WTC11 (cell line): Measurements from ENCODE around the gene SETD1A. TPM values are rescaled to one million over a fixed set of nuclear protein-coding genes. Genes with fewer than 3 reads are reported as not detected.

Experiments
- ATAC-seq: fragments of 200-7000 bp; cut with Tn5 transposase; 2 replicates; pipeline ENCODE4 v1.10.0; 2021; ENCODE audit warnings: mild to moderate bottlenecking, moderate library complexity
- CTCF ChIA-PET: fragments of 300-600 bp; sonication (Branson Sonifier 250); formaldehyde crosslinking; loops from one replicate; lab custom pipeline; 2021; ENCODE audit warnings: antibody characterized with exemption; lab: Charles Lee
- POLR2A ChIA-PET: fragments of 350-600 bp; sonication (Branson Sonifier 250); formaldehyde crosslinking; loops from one replicate; lab custom pipeline; 2021; ENCODE audit warnings: antibody characterized with exemption; lab: Charles Lee
- DNase-seq: peaks from one replicate; pipeline ENCODE4 v3.0.0; 2021; ENCODE audit warnings: low spot score
- H3K27ac Mint-ChIP-seq: 2 replicates; pipeline ENCODE4 v1.8.0; 2021; ENCODE audit warnings: mixed read lengths
- H3K27me3 Mint-ChIP-seq: 2 replicates; pipeline ENCODE4 v1.8.0; 2021; ENCODE audit warnings: low read depth, mild to moderate bottlenecking, moderate library complexity, mixed read lengths
- H3K36me3 Mint-ChIP-seq: 2 replicates; pipeline ENCODE4 v1.8.0; 2021; ENCODE audit warnings: mixed read lengths
- H3K4me1 Mint-ChIP-seq: 2 replicates; pipeline ENCODE4 v1.8.0; 2022; ENCODE audit warnings: mixed read lengths
- H3K4me3 Mint-ChIP-seq: 2 replicates; pipeline ENCODE4 v1.8.0; 2021; ENCODE audit warnings: mild to moderate bottlenecking, moderate library complexity, mixed read lengths
- H3K9me3 Mint-ChIP-seq: 2 replicates; pipeline ENCODE4 v1.8.0; 2021; ENCODE audit warnings: mixed read lengths
- EMX1 ChIP-seq: fragments of 250-450 bp; sonication (Bioruptor Pico); IDR thresholded peaks from 2 replicates; pipeline ENCODE4 v1.8.0; 2021; ENCODE audit warnings: mild to moderate bottlenecking
- FOXK1 ChIP-seq: sonication (generic); formaldehyde crosslinking; IDR thresholded peaks from 2 replicates; pipeline ENCODE4 v1.8.0; 2022; ENCODE audit warnings: mild to moderate bottlenecking, moderate library complexity, missing genetic modification reagents
- HMGA2 ChIP-seq: fragments of 250-450 bp; sonication (Bioruptor Pico); IDR thresholded peaks from 2 replicates; pipeline ENCODE4 v1.4.0; 2021; ENCODE audit warnings: mild to moderate bottlenecking, moderate library complexity
- NFYB ChIP-seq: sonication (generic); formaldehyde crosslinking; conservative IDR thresholded peaks from 2 replicates; pipeline ENCODE4 v1.8.0; 2022; ENCODE audit warnings: low read depth, missing genetic modification reagents
- SP1 ChIP-seq: sonication (generic); formaldehyde crosslinking; conservative IDR thresholded peaks from 2 replicates; pipeline ENCODE4 v1.8.1; 2022; ENCODE audit warnings: missing genetic modification reagents
- ZNF396 ChIP-seq: fragments of 250-450 bp; sonication (Bioruptor Pico); IDR thresholded peaks from 2 replicates; pipeline ENCODE4 v1.8.0; 2021; ENCODE audit warnings: mild to moderate bottlenecking, moderate library complexity, borderline replicate concordance
- total RNA-seq: library from RNA; stranded (reverse); gene quantifications from 3 replicates; pipeline ENCODE4 v1.2.3, GENCODE V29; 2021
- TF ChIP-seq, protein P1 (sequence below): sonication (generic); formaldehyde crosslinking; IDR thresholded peaks from 2 replicates; pipeline ENCODE4 v1.8.0; 2023; ENCODE audit warnings: missing genetic modification reagents, mild to moderate bottlenecking, borderline replicate concordance
- TF ChIP-seq, protein P2 (sequence below): sonication (generic); formaldehyde crosslinking; IDR thresholded peaks from 2 replicates; pipeline ENCODE4 v1.8.0; 2022; ENCODE audit warnings: mild to moderate bottlenecking, missing genetic modification reagents
- TF ChIP-seq, protein P3 (sequence below): sonication (generic); formaldehyde crosslinking; conservative IDR thresholded peaks from 2 replicates; pipeline ENCODE4 v1.8.1; 2023; ENCODE audit warnings: mild to moderate bottlenecking, low read depth, missing genetic modification reagents, moderate library complexity
- TF ChIP-seq, protein P4 (sequence below): sonication (generic); formaldehyde crosslinking; IDR thresholded peaks from 2 replicates; pipeline ENCODE4 v1.8.0; 2022; ENCODE audit warnings: missing genetic modification reagents
- TF ChIP-seq, protein P5 (sequence below): sonication (generic); formaldehyde crosslinking; IDR thresholded peaks from 2 replicates; pipeline ENCODE4 v1.8.0; 2022; ENCODE audit warnings: mild to moderate bottlenecking, missing genetic modification reagents

SETD1A gene
- total RNA-seq, 1 experiment from 2014 or later = 31.1 TPM

DNA sequence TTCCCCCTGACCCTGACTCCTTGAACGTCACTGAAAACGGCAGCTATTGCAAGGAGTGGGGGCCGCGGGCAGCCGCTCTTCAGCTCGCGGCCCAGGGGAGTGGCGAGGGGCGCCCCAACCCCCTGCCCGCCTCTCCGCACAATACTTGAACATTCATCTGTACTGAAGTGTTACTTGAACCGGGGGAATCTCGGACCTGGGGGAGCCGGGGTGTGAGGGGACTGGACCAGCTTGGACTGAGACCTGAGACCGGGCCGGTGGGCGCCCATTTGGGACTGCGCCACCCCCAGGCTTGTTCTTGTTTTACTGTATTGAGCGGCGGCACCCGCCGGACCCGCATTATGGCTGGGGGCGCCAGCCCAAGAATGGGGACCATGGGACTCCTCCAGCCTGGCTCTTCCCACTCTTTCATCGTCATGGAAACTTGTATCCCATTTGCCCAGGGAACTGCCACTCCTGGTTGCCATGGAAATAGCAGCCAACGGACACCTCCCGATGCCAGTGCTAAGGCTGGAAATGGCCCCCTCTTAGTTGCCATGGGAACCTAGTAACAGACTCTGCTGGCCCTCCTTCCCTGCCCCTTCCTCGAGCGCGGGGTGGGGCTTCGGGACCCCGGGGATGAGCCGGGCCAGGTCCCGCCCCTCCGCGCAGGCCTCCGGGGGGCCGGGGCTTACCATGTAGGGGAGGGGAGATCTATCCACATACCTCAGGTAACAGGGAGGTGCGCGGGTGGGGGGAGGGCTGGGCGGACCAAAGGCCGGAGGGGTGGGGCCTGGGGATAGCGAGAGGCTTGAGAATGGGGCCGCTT lies 9.5 kb upstream of the SETD1A start:
- CTCF ChIA-PET = interaction anchor here (1.1 to 2.1 kb wide), 6 partner anchors 13 to 194 kb away, joined by 3 to 12 read pairs (median 4); no protein-coding TSS in a partner anchor
- peaks cover 20% of the 10 kb centered on the region for H3K36me3 Mint-ChIP-seq
- peak overlapping the region; percentile 93 for H3K27ac Mint-ChIP-seq

More for the DNA sequence above, 9.5 kb upstream of the SETD1A start:
- Mint-ChIP-seq H3K27me3 (no peaks in the 10 kb centered on the region), H3K4me1 (peaks cover 22% of the 10 kb centered on the region), H3K9me3 (no peaks in the 10 kb centered on the region), H3K4me3 (peak overlapping the region; percentile 76)
- POLR2A ChIA-PET = interaction anchor here (0.7 to 1.6 kb wide), 2 partner anchors 23 to 25 kb away, joined by 3 read pairs; partner anchors contain the start of gene FBXL19
- DNase-seq (peak; percentile 99), ATAC-seq (peak; percentile 88)
- TF ChIP-seq, protein P1, sequence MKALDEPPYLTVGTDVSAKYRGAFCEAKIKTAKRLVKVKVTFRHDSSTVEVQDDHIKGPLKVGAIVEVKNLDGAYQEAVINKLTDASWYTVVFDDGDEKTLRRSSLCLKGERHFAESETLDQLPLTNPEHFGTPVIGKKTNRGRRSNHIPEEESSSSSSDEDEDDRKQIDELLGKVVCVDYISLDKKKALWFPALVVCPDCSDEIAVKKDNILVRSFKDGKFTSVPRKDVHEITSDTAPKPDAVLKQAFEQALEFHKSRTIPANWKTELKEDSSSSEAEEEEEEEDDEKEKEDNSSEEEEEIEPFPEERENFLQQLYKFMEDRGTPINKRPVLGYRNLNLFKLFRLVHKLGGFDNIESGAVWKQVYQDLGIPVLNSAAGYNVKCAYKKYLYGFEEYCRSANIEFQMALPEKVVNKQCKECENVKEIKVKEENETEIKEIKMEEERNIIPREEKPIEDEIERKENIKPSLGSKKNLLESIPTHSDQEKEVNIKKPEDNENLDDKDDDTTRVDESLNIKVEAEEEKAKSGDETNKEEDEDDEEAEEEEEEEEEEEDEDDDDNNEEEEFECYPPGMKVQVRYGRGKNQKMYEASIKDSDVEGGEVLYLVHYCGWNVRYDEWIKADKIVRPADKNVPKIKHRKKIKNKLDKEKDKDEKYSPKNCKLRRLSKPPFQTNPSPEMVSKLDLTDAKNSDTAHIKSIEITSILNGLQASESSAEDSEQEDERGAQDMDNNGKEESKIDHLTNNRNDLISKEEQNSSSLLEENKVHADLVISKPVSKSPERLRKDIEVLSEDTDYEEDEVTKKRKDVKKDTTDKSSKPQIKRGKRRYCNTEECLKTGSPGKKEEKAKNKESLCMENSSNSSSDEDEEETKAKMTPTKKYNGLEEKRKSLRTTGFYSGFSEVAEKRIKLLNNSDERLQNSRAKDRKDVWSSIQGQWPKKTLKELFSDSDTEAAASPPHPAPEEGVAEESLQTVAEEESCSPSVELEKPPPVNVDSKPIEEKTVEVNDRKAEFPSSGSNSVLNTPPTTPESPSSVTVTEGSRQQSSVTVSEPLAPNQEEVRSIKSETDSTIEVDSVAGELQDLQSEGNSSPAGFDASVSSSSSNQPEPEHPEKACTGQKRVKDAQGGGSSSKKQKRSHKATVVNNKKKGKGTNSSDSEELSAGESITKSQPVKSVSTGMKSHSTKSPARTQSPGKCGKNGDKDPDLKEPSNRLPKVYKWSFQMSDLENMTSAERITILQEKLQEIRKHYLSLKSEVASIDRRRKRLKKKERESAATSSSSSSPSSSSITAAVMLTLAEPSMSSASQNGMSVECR = peak; percentile 36; the same call in 1 of the 2 replicates
- TF ChIP-seq, protein P2, sequence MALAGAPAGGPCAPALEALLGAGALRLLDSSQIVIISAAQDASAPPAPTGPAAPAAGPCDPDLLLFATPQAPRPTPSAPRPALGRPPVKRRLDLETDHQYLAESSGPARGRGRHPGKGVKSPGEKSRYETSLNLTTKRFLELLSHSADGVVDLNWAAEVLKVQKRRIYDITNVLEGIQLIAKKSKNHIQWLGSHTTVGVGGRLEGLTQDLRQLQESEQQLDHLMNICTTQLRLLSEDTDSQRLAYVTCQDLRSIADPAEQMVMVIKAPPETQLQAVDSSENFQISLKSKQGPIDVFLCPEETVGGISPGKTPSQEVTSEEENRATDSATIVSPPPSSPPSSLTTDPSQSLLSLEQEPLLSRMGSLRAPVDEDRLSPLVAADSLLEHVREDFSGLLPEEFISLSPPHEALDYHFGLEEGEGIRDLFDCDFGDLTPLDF (CRISPR knock-in tag) = no peak
- TF ChIP-seq, protein P3, sequence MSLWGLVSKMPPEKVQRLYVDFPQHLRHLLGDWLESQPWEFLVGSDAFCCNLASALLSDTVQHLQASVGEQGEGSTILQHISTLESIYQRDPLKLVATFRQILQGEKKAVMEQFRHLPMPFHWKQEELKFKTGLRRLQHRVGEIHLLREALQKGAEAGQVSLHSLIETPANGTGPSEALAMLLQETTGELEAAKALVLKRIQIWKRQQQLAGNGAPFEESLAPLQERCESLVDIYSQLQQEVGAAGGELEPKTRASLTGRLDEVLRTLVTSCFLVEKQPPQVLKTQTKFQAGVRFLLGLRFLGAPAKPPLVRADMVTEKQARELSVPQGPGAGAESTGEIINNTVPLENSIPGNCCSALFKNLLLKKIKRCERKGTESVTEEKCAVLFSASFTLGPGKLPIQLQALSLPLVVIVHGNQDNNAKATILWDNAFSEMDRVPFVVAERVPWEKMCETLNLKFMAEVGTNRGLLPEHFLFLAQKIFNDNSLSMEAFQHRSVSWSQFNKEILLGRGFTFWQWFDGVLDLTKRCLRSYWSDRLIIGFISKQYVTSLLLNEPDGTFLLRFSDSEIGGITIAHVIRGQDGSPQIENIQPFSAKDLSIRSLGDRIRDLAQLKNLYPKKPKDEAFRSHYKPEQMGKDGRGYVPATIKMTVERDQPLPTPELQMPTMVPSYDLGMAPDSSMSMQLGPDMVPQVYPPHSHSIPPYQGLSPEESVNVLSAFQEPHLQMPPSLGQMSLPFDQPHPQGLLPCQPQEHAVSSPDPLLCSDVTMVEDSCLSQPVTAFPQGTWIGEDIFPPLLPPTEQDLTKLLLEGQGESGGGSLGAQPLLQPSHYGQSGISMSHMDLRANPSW (CRISPR knock-in tag) = no peak
- TF ChIP-seq, protein P4, sequence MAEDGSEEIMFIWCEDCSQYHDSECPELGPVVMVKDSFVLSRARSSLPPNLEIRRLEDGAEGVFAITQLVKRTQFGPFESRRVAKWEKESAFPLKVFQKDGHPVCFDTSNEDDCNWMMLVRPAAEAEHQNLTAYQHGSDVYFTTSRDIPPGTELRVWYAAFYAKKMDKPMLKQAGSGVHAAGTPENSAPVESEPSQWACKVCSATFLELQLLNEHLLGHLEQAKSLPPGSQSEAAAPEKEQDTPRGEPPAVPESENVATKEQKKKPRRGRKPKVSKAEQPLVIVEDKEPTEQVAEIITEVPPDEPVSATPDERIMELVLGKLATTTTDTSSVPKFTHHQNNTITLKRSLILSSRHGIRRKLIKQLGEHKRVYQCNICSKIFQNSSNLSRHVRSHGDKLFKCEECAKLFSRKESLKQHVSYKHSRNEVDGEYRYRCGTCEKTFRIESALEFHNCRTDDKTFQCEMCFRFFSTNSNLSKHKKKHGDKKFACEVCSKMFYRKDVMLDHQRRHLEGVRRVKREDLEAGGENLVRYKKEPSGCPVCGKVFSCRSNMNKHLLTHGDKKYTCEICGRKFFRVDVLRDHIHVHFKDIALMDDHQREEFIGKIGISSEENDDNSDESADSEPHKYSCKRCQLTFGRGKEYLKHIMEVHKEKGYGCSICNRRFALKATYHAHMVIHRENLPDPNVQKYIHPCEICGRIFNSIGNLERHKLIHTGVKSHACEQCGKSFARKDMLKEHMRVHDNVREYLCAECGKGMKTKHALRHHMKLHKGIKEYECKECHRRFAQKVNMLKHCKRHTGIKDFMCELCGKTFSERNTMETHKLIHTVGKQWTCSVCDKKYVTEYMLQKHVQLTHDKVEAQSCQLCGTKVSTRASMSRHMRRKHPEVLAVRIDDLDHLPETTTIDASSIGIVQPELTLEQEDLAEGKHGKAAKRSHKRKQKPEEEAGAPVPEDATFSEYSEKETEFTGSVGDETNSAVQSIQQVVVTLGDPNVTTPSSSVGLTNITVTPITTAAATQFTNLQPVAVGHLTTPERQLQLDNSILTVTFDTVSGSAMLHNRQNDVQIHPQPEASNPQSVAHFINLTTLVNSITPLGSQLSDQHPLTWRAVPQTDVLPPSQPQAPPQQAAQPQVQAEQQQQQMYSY = no peak
- TF ChIP-seq, protein P5, sequence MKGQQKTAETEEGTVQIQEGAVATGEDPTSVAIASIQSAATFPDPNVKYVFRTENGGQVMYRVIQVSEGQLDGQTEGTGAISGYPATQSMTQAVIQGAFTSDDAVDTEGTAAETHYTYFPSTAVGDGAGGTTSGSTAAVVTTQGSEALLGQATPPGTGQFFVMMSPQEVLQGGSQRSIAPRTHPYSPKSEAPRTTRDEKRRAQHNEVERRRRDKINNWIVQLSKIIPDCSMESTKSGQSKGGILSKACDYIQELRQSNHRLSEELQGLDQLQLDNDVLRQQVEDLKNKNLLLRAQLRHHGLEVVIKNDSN = 0 out of 2 replicates have a peak, but pooled peaks have one; percentile 7
- 0 out of 2 replicates have a peak, but pooled peaks have one; percentile 9 for TF ChIP-seq HMGA2 (CRISPR knock-in tag)
- peak; percentile 86 for TF ChIP-seq SP1 (CRISPR knock-in tag)
- no peak for TF ChIP-seq EMX1 (CRISPR knock-in tag)
- TF ChIP-seq NFYB = peak; percentile 79
- no peak for TF ChIP-seq ZNF396
- no peak for TF ChIP-seq FOXK1 (CRISPR knock-in tag)
